CD14-positive monocyte (primary cell): ENCODE measurements around the gene PKNOX2. TPM values are rescaled to one million over a fixed set of nuclear protein-coding genes. Genes with fewer than 3 reads are reported as not detected.

Source experiments
- DNase-seq, 3 donors: peaks; one replicate each; pipeline ENCODE4 v3.0.0-alpha.2; 2011 to 2022
- H2AFZ ChIP-seq: 2 replicates; pipeline ENCODE4 v1.6.0; 2012; ENCODE audit warnings: mild to moderate bottlenecking, low read depth, low read length, inconsistent platforms; ENCODE audit not compliant: insufficient read depth, poor library complexity, severe bottlenecking
- H3K27ac ChIP-seq, 2 donors: 1 replicate in 1 of 2; 2 replicates in 1 of 2; pipeline ENCODE4 v1.5.1; 2012 to 2013; ENCODE audit warnings: low read length in 2 of 2, control low read depth in 1 of 2, inconsistent platforms in 1 of 2, low read depth in 1 of 2, mild to moderate bottlenecking in 1 of 2
- H3K27me3 ChIP-seq, 2 donors: one replicate each; pipeline versions ENCODE4 v1.6.0 to v1.6.1; 2011 to 2013; ENCODE audit warnings: low read length in 2 of 2; ENCODE audit not compliant: control insufficient read depth in 2 of 2, insufficient read depth in 2 of 2
- H3K36me3 ChIP-seq, 2 donors: replicated peaks in 1 of 2; 1 replicate in 1 of 2; 2 replicates in 1 of 2; pipeline versions ENCODE4 v1.5.1 to v1.6.1; 2012 to 2013; ENCODE audit warnings: low read length in 2 of 2, control low read depth in 1 of 2, inconsistent platforms in 1 of 2, mild to moderate bottlenecking in 1 of 2; ENCODE audit not compliant: insufficient read depth in 2 of 2, control insufficient read depth in 1 of 2
- H3K4me1 ChIP-seq, 2 donors: 1 replicate in 1 of 2; 2 replicates in 1 of 2; pipeline versions ENCODE4 v1.5.1 to v1.6.1; 2012 to 2013; ENCODE audit warnings: low read length in 2 of 2, control low read depth in 1 of 2, inconsistent platforms in 1 of 2, mild to moderate bottlenecking in 1 of 2, moderate library complexity in 1 of 2; ENCODE audit not compliant: insufficient read depth in 2 of 2, control insufficient read depth in 1 of 2
- H3K4me2 ChIP-seq: replicated peaks from 2 replicates; pipeline ENCODE3; 2012; ENCODE audit warnings: low read length, moderate library complexity, mild to moderate bottlenecking; ENCODE audit not compliant: poor library complexity, severe bottlenecking; ENCODE audit errors: extremely low read depth
- H3K4me3 ChIP-seq, 3 experiments: fragments of 200-600 bp in 1 of 3; sonication (generic) in 1 of 3; replicated peaks in 1 of 3; 1 replicate in 2 of 3; 2 replicates in 1 of 3; pipeline ENCODE4 v1.5.1; 2011 to 2013; ENCODE audit warnings: low read length in 3 of 3, mild to moderate bottlenecking in 3 of 3, control low read depth in 2 of 3, low read depth in 2 of 3, inconsistent platforms in 1 of 3, moderate library complexity in 1 of 3
- H3K79me2 ChIP-seq: 2 replicates; pipeline ENCODE4 v1.6.0; 2012; ENCODE audit warnings: mild to moderate bottlenecking, control low read depth, inconsistent platforms, low read length, moderate library complexity; ENCODE audit not compliant: insufficient read depth
- H3K9ac ChIP-seq: 2 replicates; pipeline ENCODE4 v1.6.0; 2017; ENCODE audit warnings: low read length, mild to moderate bottlenecking; ENCODE audit not compliant: insufficient read depth, poor library complexity, severe bottlenecking
- H3K9me3 ChIP-seq, 2 donors: replicated peaks in 1 of 2; 1 replicate in 1 of 2; 2 replicates in 1 of 2; pipeline versions ENCODE4 v1.5.1 to v1.6.1; 2012 to 2013; ENCODE audit warnings: low read length in 2 of 2, control low read depth in 1 of 2; ENCODE audit not compliant: control insufficient read depth in 1 of 2, insufficient read depth in 1 of 2
- H4K20me1 ChIP-seq: 2 replicates; pipeline ENCODE4 v1.6.0; 2012; ENCODE audit warnings: mild to moderate bottlenecking, low read length, control low read depth, moderate library complexity; ENCODE audit not compliant: insufficient read depth
- H3K27ac Mint-ChIP-seq, 7 donors: one replicate each; pipeline ENCODE4 v1.8.0; 2020; ENCODE audit warnings: mild to moderate bottlenecking in 7 of 7, mixed read lengths in 7 of 7, moderate library complexity in 6 of 7, inconsistent platforms in 2 of 7
- H3K27me3 Mint-ChIP-seq, 3 donors: one replicate each; pipeline ENCODE4 v1.8.0; 2021 to 2022; ENCODE audit warnings: low read depth in 3 of 3, mild to moderate bottlenecking in 3 of 3, mixed read lengths in 3 of 3, moderate library complexity in 3 of 3, inconsistent platforms in 1 of 3
- H3K36me3 Mint-ChIP-seq, 2 donors: one replicate each; pipeline ENCODE4 v1.8.0; 2020; ENCODE audit warnings: mixed read lengths in 2 of 2, inconsistent platforms in 1 of 2, mild to moderate bottlenecking in 1 of 2
- H3K4me1 Mint-ChIP-seq: one replicate; pipeline ENCODE4 v1.8.0; 2020; ENCODE audit warnings: mild to moderate bottlenecking, mixed read lengths
- H3K4me3 Mint-ChIP-seq, 2 donors: one replicate each; pipeline ENCODE4 v1.8.0; 2020; ENCODE audit warnings: mild to moderate bottlenecking in 2 of 2, mixed read lengths in 2 of 2, moderate library complexity in 1 of 2
- H3K9me3 Mint-ChIP-seq, 7 donors: one replicate each; pipeline ENCODE4 v1.8.0; 2020 to 2022; ENCODE audit warnings: mixed read lengths in 7 of 7, mild to moderate bottlenecking in 6 of 7, moderate library complexity in 6 of 7, inconsistent platforms in 2 of 7
- CTCF ChIP-seq: fragments of 200-600 bp; IDR thresholded peaks from one replicate; pipeline ENCODE4 v1.8.0; 2022; ENCODE audit warnings: antibody characterized with exemption, mild to moderate bottlenecking
- WGBS: methylation state at CpG from one replicate; pipeline ENCODE4 v1.1.5; 2013; ENCODE audit warnings: missing lambda C conversion rate; ENCODE audit not compliant: insufficient coverage; 5-methylcytosine and 5-hydroxymethylcytosine counted together
- intact Hi-C, 2 donors: fragments of 100-400 bp; cut with micrococcal nuclease; formaldehyde crosslinking; loops; one replicate each; pipeline versions ENCODE4 v1.15.0 to v1.15.1; 2023
- polyA plus RNA-seq, 3 donors: library from polyadenylated mRNA; depleted of rRNA in 1 of 3; unstranded in 2 of 3; stranded (reverse) in 1 of 3; fragments of 300-500 nt in 2 of 3; fragments of >200 nt in 1 of 3; fragmentation: Illumina TruSeq in 2 of 3; gene quantifications; 1 replicate in 2 of 3; 2 replicates in 1 of 3; pipeline ENCODE4 v1.2.3, GENCODE V29; 2012 to 2021

Gene PKNOX2
- polyA plus RNA-seq, 3 donors: not detected

DNA sequence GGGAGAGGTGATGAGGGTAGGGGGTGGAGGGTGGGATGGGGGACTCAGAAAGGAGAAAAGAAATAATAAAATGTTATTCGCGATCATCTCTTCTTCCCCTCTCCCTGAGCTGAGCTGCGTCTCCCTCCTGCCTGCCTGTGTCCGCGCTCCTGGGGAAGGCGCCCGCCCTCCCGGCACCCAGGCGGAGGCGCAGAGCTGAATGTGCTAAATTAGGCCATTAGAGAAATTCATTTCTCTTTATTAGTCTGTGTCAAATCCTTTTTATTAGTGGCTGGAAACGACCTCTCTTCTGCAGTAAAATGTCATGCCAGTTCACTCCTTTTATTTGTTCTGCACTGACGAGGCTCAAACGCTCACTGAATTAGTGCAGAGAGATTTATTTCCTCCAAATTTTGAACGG, 215.4 kb downstream of the PKNOX2 start:
- no peaks in the 10 kb centered on the region for H3K9me3 Mint-ChIP-seq
- intact Hi-C loops: no loop called here
- peaks cover 21 to 26% (median 22%) of the 10 kb centered on the region in 3 donors for H3K27me3 Mint-ChIP-seq
- H3K4me2 ChIP-seq: no peak overlapping the region
- H3K27me3 ChIP-seq: no peaks in the 10 kb centered on the region
- no peak overlapping the region for H2AFZ ChIP-seq
- no peak overlapping the region for H3K27ac ChIP-seq
- H3K4me1 Mint-ChIP-seq: no peaks in the 10 kb centered on the region
- no peak overlapping the region for H3K9ac ChIP-seq
- no CpG with 5 or more reads among the region's 14 CpGs for WGBS
- no peaks in the 10 kb centered on the region for H3K36me3 ChIP-seq
- H3K27ac Mint-ChIP-seq: no peak overlapping the region
- H3K9me3 ChIP-seq: no peaks in the 10 kb centered on the region
- no peak for DNase-seq
- H3K79me2 ChIP-seq: no peaks in the 10 kb centered on the region
- no peaks in the 10 kb centered on the region for H3K36me3 Mint-ChIP-seq
- no peaks in the 10 kb centered on the region for H4K20me1 ChIP-seq
- no peak overlapping the region for H3K4me3 Mint-ChIP-seq
- H3K4me1 ChIP-seq: no peaks in the 10 kb centered on the region
- H3K4me3 ChIP-seq: no peak overlapping the region
- TF ChIP-seq CTCF: no peak

GRCh38 chr11:125380756-125381445, 216.3 kb downstream of the PKNOX2 start:
- no peaks in the 10 kb centered on the region for H3K79me2 ChIP-seq
- no peak for DNase-seq
- intact Hi-C loops: no loop called here
- H3K36me3 ChIP-seq: no peaks in the 10 kb centered on the region
- H3K4me1 ChIP-seq: no peaks in the 10 kb centered on the region
- Mint-ChIP-seq H3K9me3 (no peaks in the 10 kb centered on the region), H3K36me3 (no peaks in the 10 kb centered on the region), H3K27ac (no peak overlapping the region), H3K4me3 (no peak overlapping the region), H3K4me1 (no peaks in the 10 kb centered on the region), H3K27me3 (peaks cover 16 to 21% (median 19%) of the 10 kb centered on the region in 3 donors)
- no peaks in the 10 kb centered on the region for H3K9me3 ChIP-seq
- no peaks in the 10 kb centered on the region for H4K20me1 ChIP-seq
- H2AFZ ChIP-seq: no peak overlapping the region
- H3K9ac ChIP-seq: no peak overlapping the region
- TF ChIP-seq CTCF: no peak
- H3K27ac ChIP-seq: no peak overlapping the region
- H3K4me3 ChIP-seq: no peak overlapping the region
- H3K4me2 ChIP-seq: no peak overlapping the region
- WGBS: 81% methylated on average over 8 of the region's 9 CpGs
- no peaks in the 10 kb centered on the region for H3K27me3 ChIP-seq
